H4 (cell line): ENCODE results near the gene DISC1. TPM values are rescaled to one million over a fixed set of nuclear protein-coding genes. Genes with fewer than 3 reads are reported as not detected.
"Not testable (repeated sequence)": the region's sequence is repeated elsewhere in the genome, so short reads cannot be mapped to it uniquely, and the experiment has no call there.

Source experiments
- DNase-seq: peaks from one replicate; pipeline ENCODE4 v3.0.0-alpha.2; 2015; ENCODE audit warnings: low spot score
- total RNA-seq: library from RNA; depleted of rRNA; stranded (reverse); fragments of >200 nt; shearing (Covaris generic); gene quantifications from 2 replicates; pipeline ENCODE4 v1.2.3, GENCODE V29; 2014

The DISC1 gene
- total RNA-seq, 1 experiment from 2014 or later, result 3.4 TPM

- no peak for DNase-seq
These were observed 328.2 kb downstream of the DISC1 start for GRCh38 chr1:231954751-231955150.

- DNase-seq, result no peak
These were observed 330.8 kb downstream of the DISC1 start for GRCh38 chr1:231957359-231957758.

- no peak for DNase-seq
These were observed 331.9 kb downstream of the DISC1 start for GRCh38 chr1:231958448-231958847.

- DNase-seq, result no peak
These were observed 332.8 kb downstream of the DISC1 start for GRCh38 chr1:231959225-231959884.

GRCh38 chr1:231961801-231962200, 335.2 kb downstream of the DISC1 start:
- DNase-seq, result not testable (repeated sequence)

- no peak for DNase-seq
These were observed 336.0 kb downstream of the DISC1 start for GRCh38 chr1:231962636-231963035.

- DNase-seq, result no peak
These were observed 337.7 kb downstream of the DISC1 start for GRCh38 chr1:231964241-231964640.

GRCh38 chr1:231964961-231965360, 338.4 kb downstream of the DISC1 start:
- no peak for DNase-seq

- DNase-seq, result no peak
These were observed 339.0 kb downstream of the DISC1 start for GRCh38 chr1:231965615-231966014.

GRCh38 chr1:231966983-231967382, 340.4 kb downstream of the DISC1 start:
- no peak for DNase-seq

GRCh38 chr1:231969076-231969475, 342.5 kb downstream of the DISC1 start:
- no peak for DNase-seq

- not testable (repeated sequence) for DNase-seq
These were observed 343.2 kb downstream of the DISC1 start for GRCh38 chr1:231969761-231970160.

GRCh38 chr1:231970684-231971083, 344.1 kb downstream of the DISC1 start:
- no peak for DNase-seq

GRCh38 chr1:231971397-231972110, 345.0 kb downstream of the DISC1 start:
- no peak for DNase-seq

GRCh38 chr1:231972111-231972445, 345.5 kb downstream of the DISC1 start:
- DNase-seq, result no peak

- no peak for DNase-seq
These were observed 347.2 kb downstream of the DISC1 start for GRCh38 chr1:231973830-231974229.

- no peak for DNase-seq
These were observed 349.6 kb downstream of the DISC1 start for GRCh38 chr1:231976231-231976630.

GRCh38 chr1:231981675-231982074, 355.1 kb downstream of the DISC1 start:
- no peak for DNase-seq

- no peak for DNase-seq
These were observed 356.4 kb downstream of the DISC1 start for GRCh38 chr1:231982871-231983587.

GRCh38 chr1:231983588-231984193, 357.1 kb downstream of the DISC1 start:
- DNase-seq, result no peak

- no peak for DNase-seq
These were observed 358.9 kb downstream of the DISC1 start for GRCh38 chr1:231985296-231986023.
